H7 (cell line): ENCODE data around the gene RIN3. TPM values are rescaled to one million over a fixed set of nuclear protein-coding genes. Genes with fewer than 3 reads are reported as not detected.
A peak's percentile ranks its signal among the peaks of the same experiment; 100 is the strongest.

Experiments
- DNase-seq: peaks from one replicate; pipeline ENCODE4 v3.0.0; 2012
- H3K27me3 ChIP-seq: 2 replicates; pipeline ENCODE4 v1.6.0; 2011; ENCODE audit warnings: mild to moderate bottlenecking, low read length; ENCODE audit not compliant: control insufficient read depth, insufficient read depth
- H3K36me3 ChIP-seq: replicated peaks from 2 replicates; pipeline ENCODE4 v1.5.1; 2011; ENCODE audit warnings: low read length; ENCODE audit not compliant: control insufficient read depth, insufficient read depth
- H3K4me3 ChIP-seq: 2 replicates; pipeline ENCODE4 v1.5.1; 2011; ENCODE audit warnings: low read depth, mild to moderate bottlenecking, control low read depth, low read length, moderate library complexity; ENCODE audit not compliant: insufficient read depth
- total RNA-seq: library from RNA; depleted of rRNA; stranded (reverse); fragments of >200 nt; shearing (Covaris generic); gene quantifications from 2 replicates; pipeline ENCODE4 v1.2.3, GENCODE V29; 2014

The RIN3 gene
- total RNA-seq, 1 experiment from 2014 or later, result 0.76 TPM

DNA sequence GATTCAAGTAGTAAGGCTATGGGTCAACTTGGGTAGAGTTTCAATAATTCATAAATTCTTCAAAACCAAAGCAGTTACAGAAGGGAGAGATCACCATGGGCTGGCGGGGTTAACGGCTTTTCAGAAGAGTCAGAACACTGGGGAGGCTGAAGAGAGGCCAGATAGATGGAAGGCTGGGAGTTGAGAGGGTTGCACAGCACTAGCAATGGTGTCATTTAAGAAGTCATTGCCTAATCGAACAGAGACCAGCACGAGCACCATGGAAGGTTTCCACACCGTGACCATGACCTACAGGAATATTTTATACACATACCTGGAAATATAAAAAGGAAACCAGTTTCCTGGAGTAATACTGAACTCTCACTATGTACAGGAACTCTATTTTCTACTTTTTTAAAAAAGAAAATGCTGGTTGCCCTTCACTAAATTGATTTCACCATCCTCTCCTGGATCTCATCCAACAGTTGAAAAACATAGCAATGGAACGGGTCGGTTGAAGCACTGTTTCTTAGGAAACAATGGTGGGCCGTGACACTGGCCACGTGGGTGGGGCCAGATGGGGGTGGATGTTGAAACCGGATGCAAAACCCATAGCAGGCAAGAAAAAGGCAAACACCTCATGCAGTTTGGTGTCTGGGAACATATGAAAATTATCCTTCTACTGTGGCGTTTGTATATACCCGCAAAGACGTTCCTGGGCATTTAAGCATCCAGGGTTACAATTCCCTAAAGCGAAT, 38.0 kb upstream of the RIN3 start:
- Histone ChIP-seq H3K4me3 (no peak overlapping the region), H3K36me3 (no peaks in the 10 kb centered on the region), H3K27me3 (no peaks in the 10 kb centered on the region)
- no peak for DNase-seq

DNA sequence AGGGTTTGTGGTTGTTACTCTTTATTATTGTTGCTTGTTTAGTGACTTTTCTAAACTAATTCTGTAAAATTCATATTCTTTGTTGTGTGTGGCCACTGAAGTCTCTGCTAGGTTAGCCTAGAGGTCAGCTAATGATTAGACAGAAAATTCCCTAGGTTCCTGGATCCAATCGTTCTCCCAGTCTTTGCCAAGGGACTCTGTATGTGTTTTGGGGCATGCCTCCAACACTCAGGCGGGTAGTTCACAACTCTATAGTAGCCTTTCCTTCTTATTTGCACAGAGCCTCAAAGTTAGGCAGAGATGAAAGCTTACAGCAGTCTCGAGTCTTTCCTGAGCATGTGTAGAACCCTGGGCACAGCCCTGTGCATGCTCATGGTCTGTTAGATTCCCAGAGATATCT, 32.7 kb upstream of the RIN3 start:
- Histone ChIP-seq H3K4me3 (no peak overlapping the region), H3K27me3 (no peaks in the 10 kb centered on the region), H3K36me3 (no peaks in the 10 kb centered on the region)
- DNase-seq, result no peak

DNA sequence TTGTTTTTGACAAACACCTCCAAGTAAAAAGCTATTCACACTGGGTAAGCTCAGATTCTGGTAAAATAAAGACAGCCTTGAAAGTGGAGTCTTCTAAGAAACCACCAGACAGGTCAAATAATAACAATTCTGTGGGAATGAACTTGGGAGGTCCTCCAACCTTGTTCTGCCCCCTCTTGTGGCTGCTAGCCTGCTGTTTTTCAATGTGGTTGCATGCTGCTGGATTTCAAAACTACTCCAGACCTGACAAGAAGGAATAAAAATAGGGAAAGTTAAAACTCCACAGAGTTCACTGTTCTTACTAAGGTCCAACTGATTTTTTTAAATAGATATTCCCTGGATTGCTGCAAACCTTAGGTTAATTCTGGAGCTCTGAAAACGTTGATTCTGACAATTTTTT, 32.2 kb upstream of the RIN3 start:
- no peaks in the 10 kb centered on the region for H3K36me3 ChIP-seq
- no peak for DNase-seq
- H3K4me3 ChIP-seq, result no peak overlapping the region

DNA sequence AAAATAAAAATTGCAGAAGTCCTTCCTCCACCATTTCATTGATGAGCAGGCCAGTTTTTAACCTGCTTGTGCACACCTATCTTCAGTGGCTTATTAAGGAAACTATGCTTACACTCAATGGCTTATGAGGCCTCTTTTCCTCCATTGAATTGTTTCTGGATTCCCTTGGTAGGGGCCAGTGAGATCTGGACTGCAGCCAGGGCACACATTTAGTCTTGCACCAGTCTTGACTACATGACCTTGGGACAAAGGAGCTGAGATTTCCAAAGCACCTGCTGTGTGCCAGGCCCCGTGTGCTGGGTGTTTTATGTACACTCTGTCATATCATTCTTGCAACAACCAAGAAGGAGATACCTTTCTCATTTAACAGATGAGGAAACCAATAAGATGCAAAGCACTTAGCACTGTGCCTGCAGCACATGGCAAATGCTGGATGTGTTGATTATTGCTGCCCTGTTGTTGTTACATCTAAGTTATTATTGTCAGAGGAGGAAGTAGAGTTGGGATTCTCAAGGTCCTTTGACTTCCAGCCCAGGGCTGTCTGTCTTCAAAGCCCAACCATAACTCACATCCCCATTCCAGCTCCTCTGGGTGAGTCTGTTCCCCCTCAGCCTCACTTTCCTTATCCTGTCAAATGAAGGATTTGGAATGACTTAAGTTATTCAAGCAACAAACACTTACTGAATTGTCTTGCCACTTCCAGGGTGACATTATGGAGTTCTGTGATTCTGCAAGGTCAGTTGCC, 31.6 kb upstream of the RIN3 start:
- no peak overlapping the region for H3K4me3 ChIP-seq
- DNase-seq, result no peak

More for the DNA sequence above, 32.2 kb upstream of the RIN3 start:
- H3K27me3 ChIP-seq, result no peaks in the 10 kb centered on the region

DNA sequence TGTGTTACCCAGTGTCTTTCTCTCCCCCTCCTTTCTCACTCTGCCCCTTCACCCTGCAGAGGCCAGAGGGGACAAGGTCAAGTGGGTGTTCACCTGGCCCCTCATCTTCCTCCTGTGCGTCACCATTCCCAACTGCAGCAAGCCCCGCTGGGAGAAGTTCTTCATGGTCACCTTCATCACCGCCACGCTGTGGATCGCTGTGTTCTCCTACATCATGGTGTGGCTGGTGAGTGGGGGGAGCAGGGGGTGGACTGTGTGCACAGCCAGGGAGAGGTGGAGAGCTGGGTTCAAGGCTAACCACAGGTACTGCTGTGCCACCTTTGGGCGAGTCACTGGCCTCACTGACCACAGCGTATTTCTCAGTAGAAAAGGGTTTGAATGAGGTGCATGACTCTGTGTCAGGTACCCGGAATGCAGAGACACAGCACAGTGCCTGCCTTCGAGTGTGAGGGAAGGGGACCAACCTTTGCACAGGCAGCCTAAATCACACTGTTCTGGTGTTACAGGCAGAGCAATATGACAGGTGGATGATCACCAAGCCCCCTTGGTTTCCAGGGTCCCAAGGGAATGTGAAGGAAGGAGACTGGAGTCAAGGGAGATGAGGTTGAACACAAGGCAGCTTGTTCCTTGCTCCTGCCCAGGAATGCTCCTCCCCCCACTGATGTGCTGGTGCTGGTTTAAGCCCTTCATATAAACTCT, 30.8 kb upstream of the RIN3 start:
- no peak overlapping the region for H3K4me3 ChIP-seq
- H3K36me3 ChIP-seq, result no peaks in the 10 kb centered on the region
- no peaks in the 10 kb centered on the region for H3K27me3 ChIP-seq
- DNase-seq, result no peak

More for the DNA sequence above, 31.6 kb upstream of the RIN3 start:
- H3K36me3 ChIP-seq, result no peaks in the 10 kb centered on the region
- H3K27me3 ChIP-seq, result no peaks in the 10 kb centered on the region

DNA sequence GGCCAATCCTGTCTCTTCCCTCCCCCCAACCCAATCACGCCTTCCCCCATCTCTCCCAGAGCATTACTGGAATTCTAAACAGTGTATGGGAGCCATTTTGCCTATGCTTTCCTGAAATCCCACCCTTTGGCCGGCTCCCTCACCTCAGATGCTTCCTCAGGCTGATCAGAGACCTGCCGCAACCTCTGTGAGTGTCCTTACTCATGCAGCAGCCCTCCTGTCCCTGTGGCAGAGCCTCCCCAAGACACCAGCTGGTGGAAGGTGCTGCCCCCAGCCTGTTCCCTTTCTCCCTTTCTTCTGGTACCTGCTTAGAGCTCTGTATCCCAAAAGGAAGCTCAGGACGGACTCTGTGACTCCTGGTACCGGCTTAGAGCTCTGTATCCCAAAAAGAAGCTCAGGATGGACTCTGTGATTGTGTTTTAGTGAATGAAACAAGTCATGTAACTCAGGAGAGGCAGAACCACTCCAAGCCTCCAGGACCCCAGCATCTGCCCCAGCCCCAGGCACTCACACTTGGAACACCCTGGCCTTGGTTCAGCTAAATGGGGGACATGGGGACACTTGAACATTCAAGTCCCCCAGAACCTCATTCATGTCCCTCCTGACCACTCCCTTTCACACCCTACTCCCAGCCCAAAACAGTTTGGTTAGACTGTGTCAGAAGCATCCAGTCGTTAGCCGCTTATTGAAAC, 29.3 kb upstream of the RIN3 start:
- H3K36me3 ChIP-seq, result no peaks in the 10 kb centered on the region
- no peaks in the 10 kb centered on the region for H3K27me3 ChIP-seq
- no peak for DNase-seq
- no peak overlapping the region for H3K4me3 ChIP-seq

DNA sequence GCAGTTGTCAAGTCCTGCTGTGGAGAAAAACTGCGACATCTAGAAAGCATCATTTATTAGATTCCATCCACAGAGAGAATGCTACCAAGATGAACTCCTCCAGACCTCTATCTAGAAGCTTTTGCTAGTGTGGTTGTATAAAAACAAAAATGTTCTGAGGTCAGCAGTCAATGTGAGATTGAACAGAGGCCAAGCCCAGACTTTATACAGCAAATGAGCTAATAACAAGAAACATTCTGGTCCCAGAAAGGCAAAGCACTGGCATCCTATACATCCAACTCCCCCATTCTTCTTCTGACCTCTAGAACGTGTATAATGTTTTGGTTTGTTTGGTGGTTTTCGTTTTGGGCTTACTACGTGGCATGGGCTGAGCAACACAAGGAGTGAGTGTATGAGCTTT, 26.7 kb upstream of the RIN3 start:
- H3K27me3 ChIP-seq, result no peaks in the 10 kb centered on the region
- no peak overlapping the region for H3K4me3 ChIP-seq
- H3K36me3 ChIP-seq, result no peaks in the 10 kb centered on the region
- DNase-seq, result no peak

DNA sequence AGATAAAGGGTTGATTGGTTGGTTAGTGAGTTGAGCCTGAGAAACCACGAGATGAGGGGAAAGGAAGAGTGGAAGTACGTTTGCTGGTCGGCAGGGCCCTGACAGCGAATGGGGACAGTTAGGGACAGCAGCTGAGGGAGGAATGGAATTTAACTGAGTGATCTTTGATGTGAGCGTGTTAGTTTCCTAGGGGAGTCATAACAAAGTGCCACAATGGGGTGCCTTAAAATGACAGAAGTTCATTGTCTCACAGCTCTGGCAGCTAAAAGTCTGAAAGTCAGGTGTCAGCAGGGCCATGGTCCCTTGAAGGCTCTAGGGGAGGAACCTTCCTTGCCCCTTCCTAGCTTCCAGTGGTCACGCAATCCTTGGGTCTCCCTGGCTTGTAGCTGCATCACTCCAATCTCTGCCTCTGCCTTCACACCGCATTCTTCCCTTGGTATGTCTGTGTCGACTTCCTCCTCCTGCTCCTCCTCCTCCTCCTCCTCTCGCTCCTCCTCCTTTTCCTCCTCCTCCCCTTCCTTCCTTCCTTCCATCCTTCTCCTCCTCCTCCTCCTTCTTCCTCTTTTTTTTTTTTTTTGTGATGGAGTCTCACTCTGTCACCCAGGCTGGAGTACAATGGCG, 26.0 kb upstream of the RIN3 start:
- no peaks in the 10 kb centered on the region for H3K36me3 ChIP-seq
- H3K4me3 ChIP-seq, result no peak overlapping the region
- no peak for DNase-seq
- no peaks in the 10 kb centered on the region for H3K27me3 ChIP-seq

DNA sequence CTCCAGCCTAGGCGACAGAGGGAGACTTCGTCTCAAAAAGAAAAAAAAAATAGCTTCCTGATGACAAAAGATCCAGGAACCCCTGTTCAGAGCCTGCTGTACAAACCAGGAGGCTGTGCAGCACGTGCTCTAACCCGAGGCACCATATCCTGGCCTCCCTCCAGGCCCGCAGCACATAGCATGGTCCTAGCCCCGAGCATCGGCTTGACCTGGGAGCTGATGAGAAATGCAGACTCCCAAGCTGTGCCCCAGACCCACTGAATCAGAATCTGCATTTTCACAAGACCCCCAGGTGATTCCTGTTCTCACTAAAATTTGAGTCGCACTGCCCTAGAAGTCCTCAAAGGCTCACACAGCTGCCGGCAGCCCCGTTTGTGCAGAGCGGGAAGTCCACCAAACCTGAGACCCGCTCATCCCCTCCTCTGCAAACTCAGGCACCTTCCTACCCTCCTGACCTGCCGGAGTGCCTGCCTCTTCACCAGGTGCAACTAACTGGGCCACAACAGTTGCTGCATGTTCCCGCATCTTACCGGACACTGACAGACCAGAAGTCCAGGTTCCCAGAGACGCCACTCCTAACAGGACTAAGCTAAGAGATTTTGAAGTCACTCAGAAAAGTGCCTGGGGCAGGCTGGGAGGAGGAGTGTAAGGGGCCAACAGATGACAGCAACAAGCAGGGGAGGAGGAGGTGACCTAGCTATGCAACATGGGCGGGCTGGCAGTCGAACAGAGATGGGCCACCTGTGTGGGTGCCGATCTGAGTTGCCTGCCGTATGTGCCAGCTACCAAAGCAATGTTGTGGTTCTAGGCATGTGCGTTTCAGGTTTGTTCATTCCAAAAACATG, 24.0 kb upstream of the RIN3 start:
- H3K27me3 ChIP-seq, result no peaks in the 10 kb centered on the region
- no peak for DNase-seq
- no peak overlapping the region for H3K4me3 ChIP-seq
- no peaks in the 10 kb centered on the region for H3K36me3 ChIP-seq

DNA sequence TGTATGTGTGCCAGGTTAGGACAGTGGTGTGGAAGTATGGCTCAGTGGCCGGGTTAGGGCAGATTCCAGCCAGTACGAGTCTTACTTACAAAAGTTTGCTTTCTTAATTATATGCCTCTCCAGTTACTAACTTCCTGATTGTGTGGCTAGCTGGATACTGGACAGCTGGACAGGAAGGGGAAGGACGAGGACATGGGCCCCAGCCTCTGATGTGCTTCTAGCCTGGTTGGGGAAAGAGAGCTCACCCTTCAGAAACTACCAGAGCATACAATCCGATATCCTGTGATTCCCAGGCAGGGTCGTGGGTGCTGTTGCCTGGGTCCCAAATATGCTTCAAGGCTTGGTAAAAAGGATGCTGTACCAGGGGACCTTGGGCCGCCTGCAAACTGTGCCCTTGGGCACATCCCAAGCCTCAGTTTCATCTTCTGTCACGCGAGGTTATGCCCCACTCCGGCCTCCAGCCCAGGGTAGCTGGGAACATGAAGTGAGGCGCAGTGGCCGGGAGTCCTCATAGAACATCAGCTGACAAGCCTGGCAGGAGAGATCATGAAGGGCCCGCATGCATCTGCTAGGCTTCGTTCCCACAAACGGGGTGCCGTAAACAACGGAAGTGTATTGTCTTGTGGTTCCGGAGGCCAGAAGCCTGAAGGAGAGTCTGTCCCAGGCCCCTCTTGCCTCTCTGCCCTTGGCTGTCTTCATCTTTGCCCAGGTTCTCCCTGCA, 23.2 kb upstream of the RIN3 start:
- DNase-seq, result no peak
- Histone ChIP-seq H3K36me3 (no peaks in the 10 kb centered on the region), H3K27me3 (no peaks in the 10 kb centered on the region), H3K4me3 (no peak overlapping the region)

DNA sequence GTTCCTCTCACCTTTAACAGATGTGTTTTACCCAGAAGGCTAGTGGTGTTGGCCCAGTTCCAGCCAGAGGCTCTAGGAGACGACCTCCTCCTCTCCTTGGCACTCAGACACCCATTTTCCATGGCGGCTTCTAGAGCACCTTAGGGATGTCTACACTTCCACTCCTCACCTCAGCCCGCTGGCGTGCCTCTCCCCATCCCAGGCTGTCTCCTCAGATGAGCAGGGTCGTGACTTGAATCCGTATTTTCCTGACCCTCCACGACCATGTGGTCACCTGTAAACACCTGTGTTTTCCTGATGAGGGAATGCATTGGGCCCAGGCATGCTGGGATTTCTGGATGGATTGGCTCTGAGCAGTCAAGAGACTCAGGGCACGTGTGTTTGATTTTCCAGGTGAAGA, 21.8 kb upstream of the RIN3 start:
- no peaks in the 10 kb centered on the region for H3K36me3 ChIP-seq
- H3K27me3 ChIP-seq, result no peaks in the 10 kb centered on the region
- peak; percentile 2 for DNase-seq
- H3K4me3 ChIP-seq, result no peak overlapping the region

DNA sequence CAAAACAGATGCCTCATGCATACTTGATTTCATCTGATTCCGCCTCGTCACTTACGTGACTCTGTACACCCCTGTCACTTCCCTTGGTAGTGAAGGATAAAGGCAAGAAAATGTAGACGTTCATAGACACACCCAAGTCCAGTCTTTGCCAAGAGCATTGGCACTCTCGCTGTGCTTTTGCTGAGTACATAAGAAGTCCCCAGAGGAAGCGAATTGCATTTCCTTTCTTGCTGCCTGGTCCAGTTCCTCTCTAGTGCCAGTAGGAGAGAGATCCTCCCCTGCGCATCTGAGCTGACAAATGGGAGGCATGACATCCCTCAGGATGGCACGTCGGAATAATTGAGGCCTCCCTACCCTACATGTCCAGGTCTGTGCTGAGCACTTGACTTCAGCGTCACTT, 21.3 kb upstream of the RIN3 start:
- peak; percentile 8 for DNase-seq
- H3K27me3 ChIP-seq, result no peaks in the 10 kb centered on the region
- no peaks in the 10 kb centered on the region for H3K36me3 ChIP-seq
- H3K4me3 ChIP-seq, result no peak overlapping the region

DNA sequence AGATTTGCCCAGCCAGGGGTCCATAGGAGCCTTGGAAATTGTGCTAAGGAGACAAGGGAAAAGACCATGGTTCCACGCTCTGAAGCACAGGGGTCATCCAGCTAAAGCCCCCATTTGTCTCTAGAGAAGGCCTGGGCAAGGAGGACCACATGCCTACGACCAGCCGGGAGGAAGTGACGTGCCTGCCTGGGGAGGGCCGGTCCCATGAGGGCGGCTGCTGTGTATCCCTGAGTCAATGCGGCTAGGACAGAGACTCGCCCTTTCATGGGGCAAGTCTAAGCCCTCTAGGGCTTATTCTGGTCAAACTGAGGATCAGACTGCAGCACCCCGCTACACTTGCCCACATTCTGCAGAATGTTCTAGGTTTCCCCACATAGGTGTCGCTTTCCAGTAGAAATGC, 20.6 kb upstream of the RIN3 start:
- no peaks in the 10 kb centered on the region for H3K36me3 ChIP-seq
- no peak for DNase-seq
- no peaks in the 10 kb centered on the region for H3K27me3 ChIP-seq
- no peak overlapping the region for H3K4me3 ChIP-seq
